ENCODE results near the gene PIEZO2.

- no peak for TF ChIP-seq CTCF (IDR thresholded peaks at IDR 0.05)
- TF ChIP-seq POLR2A (IDR thresholded peaks at IDR 0.05), result no peak
- no peak for TF ChIP-seq POLR2AphosphoS5 (IDR thresholded peaks at IDR 0.05)
Observed at GRCh38 chr18:11033503-11033902, 115.9 kb downstream of the PIEZO2 start.

Measured in breast epithelium (tissue), 3 donors.